Epithelial cell of prostate (primary cell): ENCODE results near the gene SYN1.
"Not testable (repeated sequence)": the region's sequence is repeated elsewhere in the genome, so short reads cannot be mapped to it uniquely, and the experiment has no call there.

Experiments used
- DNase-seq: peaks from one replicate; pipeline ENCODE4 v3.0.0-alpha.2; 2011; ENCODE audit warnings: low read depth, low spot score
- H3K27ac ChIP-seq: fragments of 450-650 bp; 2 replicates; pipeline ENCODE4 v1.5.1; 2017; ENCODE audit warnings: mild to moderate bottlenecking

SYN1 gene

GRCh38 chrX:47619486-47620302 lies at the start of gene SYN1:
Gene SYN1, minus strand, starts transcription at chrX:47619857. Its CDS starts 129 bp downstream, at chrX:47619728.
- H3K27ac ChIP-seq, result no peak within 1 kb of the TSS
- peak; percentile 0 for DNase-seq

- DNase-seq, H3K27ac ChIP-seq: not testable (repeated sequence)
These were observed 46.1 kb upstream of the SYN1 start for GRCh38 chrX:47665797-47666196.

GRCh38 chrX:47664737-47665136 lies 45.1 kb upstream of the SYN1 start:
- no peak overlapping the region for H3K27ac ChIP-seq
- no peak for DNase-seq

GRCh38 chrX:47662144-47662657 lies 42.5 kb upstream of the SYN1 start:
- peak overlapping the region; percentile 65 for H3K27ac ChIP-seq
- DNase-seq, result peak; percentile 26

GRCh38 chrX:47661539-47661938 lies 41.9 kb upstream of the SYN1 start:
- H3K27ac ChIP-seq, result peak overlapping the region; percentile 65

GRCh38 chrX:47659421-47659726 lies 39.7 kb upstream of the SYN1 start:
- H3K27ac ChIP-seq, result peak overlapping the region; percentile 91
- no peak for DNase-seq

More at GRCh38 chrX:47661539-47661938, 41.9 kb upstream of the SYN1 start:
- no peak for DNase-seq

- peak within 1 kb of the TSS; percentile 91 for H3K27ac ChIP-seq
- peak; percentile 78 for DNase-seq
These were observed 39.2 kb upstream of the SYN1 start, which contains the start of gene UXT for GRCh38 chrX:47658684-47659420. Gene UXT, minus strand, starts transcription at chrX:47659180. Its CDS starts 253 bp downstream, at chrX:47658927.

- H3K27ac ChIP-seq, result peak overlapping the region; percentile 91
- no peak for DNase-seq
These were observed 38.6 kb upstream of the SYN1 start for GRCh38 chrX:47658301-47658683.

GRCh38 chrX:47651043-47651905 lies 31.6 kb upstream of the SYN1 start:
- H3K27ac ChIP-seq, result peak overlapping the region; percentile 59
- no peak for DNase-seq

GRCh38 chrX:47650164-47651042 lies 30.7 kb upstream of the SYN1 start, which contains the start of gene ELK1:
Gene ELK1, minus strand, starts transcription at chrX:47650563. Its CDS starts 9,122 bp downstream, at chrX:47641441.
- peak; percentile 88 for DNase-seq
- peak within 1 kb of the TSS; percentile 59 for H3K27ac ChIP-seq

- peak overlapping the region; percentile 59 for H3K27ac ChIP-seq
- DNase-seq, result no peak
These were observed 30.1 kb upstream of the SYN1 start for GRCh38 chrX:47649781-47650163.

GRCh38 chrX:47649271-47649670 lies 29.6 kb upstream of the SYN1 start:
- no peak for DNase-seq
- no peak overlapping the region for H3K27ac ChIP-seq

GRCh38 chrX:47648376-47648775 lies 28.7 kb upstream of the SYN1 start:
- DNase-seq, result no peak
- no peak overlapping the region for H3K27ac ChIP-seq

GRCh38 chrX:47646636-47647035 lies 27.0 kb upstream of the SYN1 start:
- no peak for DNase-seq
- no peak overlapping the region for H3K27ac ChIP-seq

- DNase-seq, result no peak
- no peak overlapping the region for H3K27ac ChIP-seq
These were observed 25.9 kb upstream of the SYN1 start for GRCh38 chrX:47645530-47645929.

GRCh38 chrX:47644557-47645091 lies 25.0 kb upstream of the SYN1 start:
- no peak for DNase-seq
- no peak overlapping the region for H3K27ac ChIP-seq

- no peak for DNase-seq
- no peak overlapping the region for H3K27ac ChIP-seq
These were observed 24.3 kb upstream of the SYN1 start for GRCh38 chrX:47643926-47644325.

GRCh38 chrX:47638816-47639215 lies 19.2 kb upstream of the SYN1 start:
- no peak for DNase-seq
- H3K27ac ChIP-seq, result no peak overlapping the region
